Measurements from ENCODE around the gene KRT83. TPM values are rescaled to one million over a fixed set of nuclear protein-coding genes. Genes with fewer than 3 reads are reported as not detected.

KRT83 gene
- polyA plus RNA-seq, 3 donors: not detected

DNA sequence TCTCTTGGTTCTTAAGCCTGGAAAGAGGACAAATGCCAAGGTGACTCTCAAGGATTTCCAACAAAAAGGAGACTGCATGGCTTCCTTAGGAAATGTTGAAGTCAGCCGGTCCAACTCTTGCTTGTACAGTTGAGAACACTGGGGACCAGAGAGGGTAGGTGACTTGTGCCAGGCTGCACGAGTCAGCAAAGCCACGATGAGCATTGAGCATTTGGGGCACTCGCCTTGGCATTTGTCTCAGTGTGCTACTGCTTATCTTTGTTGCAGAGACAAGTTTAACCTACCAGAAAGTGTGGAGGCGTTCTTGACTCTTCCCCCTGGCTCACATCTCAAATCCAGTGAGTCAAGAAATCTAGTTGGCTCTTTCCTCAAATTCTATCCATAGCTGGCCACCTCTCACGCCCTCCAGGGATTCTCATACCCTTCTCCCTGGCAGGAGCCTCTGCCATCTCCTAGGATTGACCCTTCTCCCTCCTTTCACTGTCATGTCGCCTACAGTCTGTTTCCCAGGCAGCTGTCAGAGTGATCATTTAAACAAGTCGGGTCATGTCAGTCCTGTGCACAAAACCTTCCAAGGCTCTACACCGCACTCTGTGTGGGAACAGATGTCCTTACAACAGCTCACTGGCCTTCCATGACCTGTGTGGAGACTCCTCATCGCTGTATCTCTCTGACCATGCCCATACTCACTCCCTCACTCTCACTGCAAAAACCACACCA lies 17.2 kb upstream of the KRT83 start:
- 78 to 85% (median 84%) methylated on average over 10 of the region's 10 CpGs for WGBS, 3 donors
- H3K27ac ChIP-seq (ENCODE audit: low read depth, low read length): no peak overlapping the region

GRCh38 chr12:52337054-52337453 lies 15.9 kb upstream of the KRT83 start:
- 39 to 74% (median 57%) methylated on average over 1 of the region's 1 CpG for WGBS, 3 donors

DNA sequence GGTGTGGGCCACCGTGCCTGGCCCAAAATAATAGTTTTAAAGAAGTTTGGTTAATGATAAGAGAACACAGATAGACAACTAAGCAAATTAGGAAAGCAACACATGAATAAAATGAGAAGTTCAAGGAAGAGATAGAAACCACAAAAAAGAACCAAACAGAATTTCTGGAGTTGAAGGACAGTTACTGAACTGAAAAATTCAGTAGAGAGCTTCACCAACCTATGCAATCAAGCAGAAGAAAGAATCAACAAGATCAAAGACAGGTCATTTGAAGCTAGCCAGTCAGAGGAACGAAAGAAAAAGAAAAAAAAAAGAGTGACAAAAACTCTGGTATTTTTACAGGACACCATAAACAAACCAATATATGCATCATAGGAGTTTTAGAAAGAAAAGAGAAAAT lies 15.4 kb upstream of the KRT83 start:
- WGBS, 3 donors: 59 to 86% (median 84%) methylated on average over 2 of the region's 2 CpGs
- H3K27ac ChIP-seq (ENCODE audit: low read depth, low read length): no peak overlapping the region

More at GRCh38 chr12:52337054-52337453, 15.9 kb upstream of the KRT83 start:
- H3K27ac ChIP-seq (ENCODE audit: low read depth, low read length): no peak overlapping the region

DNA sequence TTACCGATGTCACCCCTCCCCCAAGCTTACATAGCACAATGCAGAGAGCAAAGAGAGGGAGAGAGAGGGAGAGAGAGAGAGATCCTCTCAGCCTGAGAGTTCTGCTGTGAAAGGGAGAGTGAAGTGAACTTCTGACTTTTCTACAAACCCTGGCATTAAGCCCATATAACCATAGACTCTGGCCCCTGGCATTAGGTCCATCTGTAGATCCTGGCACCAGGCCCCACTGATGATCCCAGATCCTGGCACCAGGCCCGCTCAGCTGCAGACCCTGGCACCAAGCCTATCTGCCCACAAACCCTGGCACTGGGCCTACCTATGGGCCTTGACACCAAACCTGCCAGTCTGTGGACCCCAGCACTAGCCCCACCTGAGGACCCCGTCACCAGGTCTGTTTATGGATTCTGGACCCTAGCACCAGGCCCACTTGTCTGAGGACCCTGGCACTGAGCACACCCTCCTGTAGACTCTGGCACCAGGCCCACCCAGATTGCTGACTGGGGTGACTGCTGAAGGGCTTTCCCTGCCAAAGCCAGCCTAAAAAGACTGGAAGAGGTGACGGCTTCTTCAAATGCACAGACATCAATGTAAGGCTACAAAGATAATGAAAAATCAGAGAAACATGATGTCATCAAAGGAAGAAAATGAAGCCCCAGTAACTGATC lies 14.5 kb upstream of the KRT83 start:
- H3K27ac ChIP-seq (ENCODE audit: low read depth, low read length): no peak overlapping the region
- 64 to 86% (median 84%) methylated on average over 4 of the region's 4 CpGs for WGBS, 3 donors

DNA sequence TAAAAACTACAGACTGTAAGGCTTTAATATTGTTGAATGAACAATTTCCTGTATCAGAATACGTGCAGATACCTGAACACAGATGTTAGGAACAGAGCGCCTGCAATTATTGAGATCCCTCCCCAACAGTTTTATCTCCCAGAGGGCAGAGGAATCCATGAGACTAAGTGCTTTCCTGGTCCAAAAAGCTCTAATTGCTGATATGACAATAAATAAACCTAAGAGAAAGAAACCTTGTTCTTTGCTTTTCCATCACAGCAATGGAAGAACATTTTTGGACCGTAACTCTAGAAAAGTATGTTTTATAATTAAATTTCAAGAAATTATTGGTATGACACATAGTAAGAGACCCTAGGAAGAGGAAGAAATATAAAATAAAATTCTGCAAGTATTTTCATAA lies 13.0 kb upstream of the KRT83 start:
- WGBS, 3 donors: 78 to 87% (median 86%) methylated on average over 3 of the region's 3 CpGs
- H3K27ac ChIP-seq (ENCODE audit: low read depth, low read length): no peak overlapping the region

DNA sequence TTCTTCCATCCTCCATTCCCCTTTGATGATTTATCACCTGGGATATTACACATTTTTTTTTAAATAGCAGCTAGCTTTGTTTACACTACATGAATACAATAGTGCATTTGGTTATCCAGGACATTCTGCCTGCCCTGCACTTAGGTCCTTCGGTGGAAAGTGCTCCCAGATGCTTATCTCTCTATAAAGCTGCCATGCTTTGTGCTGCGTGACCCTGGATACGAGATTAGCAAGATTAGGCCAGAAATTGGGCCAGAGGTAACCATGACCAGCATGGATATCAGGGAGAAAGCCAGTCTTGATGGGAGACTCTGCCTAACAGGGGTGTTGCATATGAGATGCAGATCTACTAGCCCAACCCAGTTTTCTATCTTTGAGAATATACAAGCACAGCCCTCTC lies 12.1 kb upstream of the KRT83 start:
- no peak overlapping the region for H3K27ac ChIP-seq (ENCODE audit: low read depth, low read length)
- 43 to 54% (median 51%) methylated on average over 3 of the region's 3 CpGs for whole genome bisulfite sequencing, 3 donors

GRCh38 chr12:52332381-52332780 lies 11.2 kb upstream of the KRT83 start:
- WGBS, 3 donors: 95 to 96% (median 95%) methylated on average over 1 of the region's 1 CpG
- no peak overlapping the region for H3K27ac ChIP-seq (ENCODE audit: low read depth, low read length)

DNA sequence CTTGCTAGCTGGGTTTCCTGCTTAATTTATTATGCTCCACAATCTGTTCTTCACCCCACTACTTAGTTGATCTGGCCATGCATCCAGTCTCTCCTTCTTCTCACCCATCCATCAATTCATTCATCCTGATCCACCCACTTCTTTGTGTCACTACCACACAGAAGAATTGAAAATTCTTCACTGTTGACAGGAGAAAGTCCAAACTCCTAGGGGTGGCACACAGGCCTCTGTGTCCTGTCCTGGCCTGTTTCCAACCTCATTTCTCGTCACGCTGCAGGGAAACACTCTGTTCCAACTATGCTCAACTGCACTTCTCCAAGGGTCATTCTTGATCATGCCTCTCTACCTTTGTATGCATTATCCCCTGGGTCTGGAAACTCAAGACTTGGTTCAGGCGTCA lies 10.6 kb upstream of the KRT83 start:
- WGBS, 3 donors: 81 to 85% (median 83%) methylated on average over 3 of the region's 3 CpGs

DNA sequence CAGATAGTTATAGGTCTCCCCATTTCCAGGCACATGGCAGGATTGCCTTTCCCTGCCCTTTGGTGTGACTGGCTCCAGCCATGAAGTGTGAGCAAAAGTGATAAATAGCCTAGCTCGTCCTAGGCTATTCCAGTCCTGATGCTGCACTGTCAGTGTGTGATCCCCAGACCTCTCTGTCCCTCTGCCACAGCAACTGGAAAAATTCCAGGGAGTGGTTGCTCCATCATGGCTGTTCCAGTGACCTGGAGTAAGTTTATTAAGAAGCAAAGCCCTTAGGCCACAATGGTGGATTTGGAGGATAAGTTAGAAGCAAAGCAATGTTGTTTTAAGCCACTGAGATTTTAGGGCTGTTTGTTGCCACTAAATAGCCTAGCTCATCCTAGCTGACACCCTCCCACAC lies 9.8 kb upstream of the KRT83 start:
- WGBS, 3 donors: 26 to 68% (median 44%) methylated on average over 1 of the region's 1 CpG
- no peak overlapping the region for H3K27ac ChIP-seq (ENCODE audit: low read depth, low read length)

More for the DNA sequence above, 10.6 kb upstream of the KRT83 start:
- H3K27ac ChIP-seq (ENCODE audit: low read depth, low read length): no peak overlapping the region

DNA sequence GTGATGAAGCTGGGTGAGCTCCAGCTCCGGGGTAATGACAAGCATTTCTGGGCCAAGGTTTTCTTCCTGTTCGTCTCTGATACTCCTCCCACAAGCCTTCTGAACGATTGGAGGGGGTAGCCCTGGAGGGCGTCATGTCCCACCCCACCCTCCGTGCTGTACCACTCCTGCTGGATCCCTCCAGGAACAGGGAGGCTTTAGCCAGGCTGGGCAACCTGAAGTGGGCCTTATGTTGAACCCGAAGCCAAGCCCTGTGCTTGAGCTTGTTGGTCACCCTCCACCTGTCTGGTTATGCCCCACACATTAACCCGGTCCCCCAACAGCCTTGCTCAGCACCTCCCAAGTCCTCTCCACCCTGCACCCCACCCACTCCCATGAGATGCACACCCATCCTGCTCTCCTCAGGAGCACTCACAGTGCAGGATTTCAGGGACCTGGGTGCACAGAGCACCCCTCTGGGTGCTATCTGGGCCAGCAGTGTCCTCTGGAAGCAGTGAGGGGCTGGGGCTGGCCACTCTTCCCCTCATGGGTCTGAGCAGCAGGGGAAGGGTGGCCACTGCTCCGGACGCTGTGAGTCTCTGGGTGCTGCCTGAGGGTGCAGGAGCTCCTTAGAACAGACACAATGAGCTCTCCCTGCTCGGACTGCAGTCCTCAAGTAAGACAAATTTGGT lies 6.8 kb upstream of the KRT83 start:
- H3K27ac ChIP-seq (ENCODE audit: low read depth, low read length): no peak overlapping the region
- WGBS, 3 donors: 55 to 70% (median 67%) methylated on average over 10 of the region's 10 CpGs

DNA sequence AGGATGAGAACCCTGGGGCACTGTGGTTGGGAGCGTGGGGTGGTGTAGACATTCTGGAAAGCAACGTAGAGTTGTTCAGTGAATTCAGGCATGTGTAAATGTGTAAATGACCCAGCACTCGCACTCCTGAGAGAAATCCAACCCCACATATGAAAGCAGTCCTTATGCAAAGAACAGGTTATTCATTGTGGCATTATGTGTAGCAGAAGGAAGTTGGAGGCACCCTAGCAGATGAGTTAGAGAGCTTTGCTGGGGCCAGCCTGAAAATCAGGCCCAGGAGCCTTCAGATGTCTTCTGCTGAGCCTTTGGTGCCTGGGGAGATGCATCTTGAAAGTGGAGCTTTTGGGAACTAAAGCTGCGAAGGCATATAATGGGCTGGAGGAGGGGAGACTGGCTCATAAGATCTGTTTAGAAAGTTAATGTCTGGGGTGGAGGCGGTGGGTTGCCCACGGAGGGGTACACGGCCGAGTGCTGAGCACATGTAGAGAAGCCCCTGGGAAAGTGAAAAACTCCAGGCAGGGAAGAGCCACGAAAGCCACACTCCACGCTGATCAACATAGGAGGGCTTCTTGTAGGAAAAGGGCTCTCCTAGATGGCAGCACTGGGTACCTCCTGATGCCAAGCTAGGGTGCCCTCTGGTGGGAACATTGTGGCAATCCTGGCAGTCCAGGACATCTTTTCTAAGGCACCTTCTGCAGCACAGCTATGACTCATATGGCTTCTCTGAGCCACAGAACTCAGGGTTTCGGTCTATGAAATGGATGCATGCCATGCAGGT lies 6.0 kb upstream of the KRT83 start:
- no peak overlapping the region for H3K27ac ChIP-seq (ENCODE audit: low read depth, low read length)
- 41 to 53% (median 47%) methylated on average over 11 of the region's 11 CpGs for WGBS, 3 donors

- H3K27ac ChIP-seq (ENCODE audit: low read depth, low read length): no peak overlapping the region
- 85 to 94% (median 89%) methylated on average over 3 of the region's 3 CpGs for WGBS, 3 donors
Measured at GRCh38 chr12:52324153-52324444, 2.9 kb upstream of the KRT83 start.

- H3K27ac ChIP-seq (ENCODE audit: low read depth, low read length): no peak overlapping the region
- WGBS, 3 donors: 81 to 89% (median 84%) methylated on average over 10 of the region's 10 CpGs
Measured at GRCh38 chr12:52323416-52324152, 2.4 kb upstream of the KRT83 start.

GRCh38 chr12:52323001-52323400 lies 1.8 kb upstream of the KRT83 start:
- WGBS, 3 donors: 71 to 79% (median 73%) methylated on average over 1 of the region's 1 CpG
- no peak overlapping the region for H3K27ac ChIP-seq (ENCODE audit: low read depth, low read length)

- H3K27ac ChIP-seq (ENCODE audit: low read depth, low read length): no peak overlapping the region
- 90 to 98% (median 96%) methylated on average over 1 of the region's 1 CpG for WGBS, 3 donors
Measured at GRCh38 chr12:52322069-52322468, 871 bp upstream of the KRT83 start.

DNA sequence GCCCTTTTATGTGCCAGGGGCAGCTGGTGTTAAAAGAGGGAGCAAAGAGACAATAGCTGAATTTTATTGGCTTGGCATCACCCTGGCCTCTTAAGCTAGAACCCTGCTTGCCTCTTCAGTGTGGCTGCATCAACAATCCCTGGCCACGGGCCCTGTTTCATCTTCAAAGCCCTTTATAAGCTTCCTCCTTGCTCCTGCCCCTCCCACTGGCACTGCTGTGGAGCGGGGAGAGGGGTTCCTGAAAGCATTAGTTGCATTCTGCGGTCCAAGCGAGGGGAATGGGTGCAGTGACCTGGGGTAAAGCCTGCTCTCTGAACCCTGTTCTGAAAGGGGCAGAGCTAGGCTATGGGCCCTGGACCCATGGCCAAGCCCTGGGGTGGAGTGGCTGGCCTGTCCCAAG lies 220 bp upstream of the KRT83 start:
- no peak overlapping the region for H3K27ac ChIP-seq (ENCODE audit: low read depth, low read length)
- WGBS, 3 donors: 55 to 74% (median 71%) methylated on average over 4 of the region's 4 CpGs

GRCh38 chr12:52319097-52319496 lies 2.1 kb downstream of the KRT83 start:
- WGBS, 3 donors: 68 to 69% (median 69%) methylated on average over 11 of the region's 11 CpGs
- H3K27ac ChIP-seq (ENCODE audit: low read depth, low read length): no peak overlapping the region

DNA sequence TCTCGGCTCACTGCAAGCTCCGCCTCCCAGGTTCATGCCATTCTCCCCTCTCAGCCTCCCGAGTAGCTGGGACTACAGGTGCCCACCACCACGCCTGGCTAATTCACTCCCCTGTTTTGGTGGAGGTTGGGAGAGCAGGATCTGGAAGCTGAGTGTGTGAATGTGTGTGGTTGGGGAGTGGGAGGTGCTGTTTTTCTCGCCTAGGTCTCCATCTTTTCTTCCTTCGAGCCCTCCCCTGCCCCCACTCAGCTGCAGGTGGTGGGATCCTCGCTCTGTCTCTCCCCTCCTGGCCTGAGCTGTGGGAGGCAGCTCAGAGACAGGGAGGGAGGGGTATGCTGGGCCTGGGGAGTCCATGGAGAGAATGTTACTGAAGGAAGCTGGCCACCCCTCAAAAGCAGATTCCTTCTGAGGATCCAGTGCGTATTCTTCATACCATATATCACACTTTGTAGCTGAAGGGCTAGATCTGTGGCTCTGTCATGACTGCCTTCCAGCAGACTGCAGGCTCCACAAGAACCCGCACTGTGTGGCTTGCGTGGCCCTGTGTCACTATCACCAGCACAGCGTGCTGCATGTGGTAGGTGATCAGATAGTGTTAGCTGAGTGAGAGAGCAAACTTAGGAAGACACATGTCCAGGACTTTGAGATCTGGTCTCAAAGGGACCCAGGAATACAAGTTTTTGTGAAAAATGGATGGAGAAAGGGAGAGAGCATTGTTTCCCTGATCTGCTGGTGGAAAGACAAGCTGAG lies 2.8 kb downstream of the KRT83 start:
- H3K27ac ChIP-seq (ENCODE audit: low read depth, low read length): no peak overlapping the region
- WGBS, 3 donors: 86 to 87% (median 86%) methylated on average over 11 of the region's 11 CpGs
